GM19395 (cell line): ENCODE results near the gene TMEM150B.

ENCODE experiments used
- ATAC-seq: cut with Tn5 transposase; IDR thresholded peaks from one replicate; pipeline ENCODE4 v1.9.1; 2021; ENCODE audit warnings: mild to moderate bottlenecking, moderate library complexity; ENCODE audit not compliant: unreplicated experiment

The TMEM150B gene, protein sequence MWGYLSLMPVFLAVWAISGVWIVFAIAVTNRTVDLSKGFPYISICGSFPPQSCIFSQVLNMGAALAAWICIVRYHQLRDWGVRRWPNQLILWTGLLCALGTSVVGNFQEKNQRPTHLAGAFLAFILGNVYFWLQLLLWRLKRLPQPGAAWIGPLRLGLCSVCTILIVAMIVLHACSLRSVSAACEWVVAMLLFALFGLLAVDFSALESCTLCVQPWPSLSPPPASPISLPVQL

DNA sequence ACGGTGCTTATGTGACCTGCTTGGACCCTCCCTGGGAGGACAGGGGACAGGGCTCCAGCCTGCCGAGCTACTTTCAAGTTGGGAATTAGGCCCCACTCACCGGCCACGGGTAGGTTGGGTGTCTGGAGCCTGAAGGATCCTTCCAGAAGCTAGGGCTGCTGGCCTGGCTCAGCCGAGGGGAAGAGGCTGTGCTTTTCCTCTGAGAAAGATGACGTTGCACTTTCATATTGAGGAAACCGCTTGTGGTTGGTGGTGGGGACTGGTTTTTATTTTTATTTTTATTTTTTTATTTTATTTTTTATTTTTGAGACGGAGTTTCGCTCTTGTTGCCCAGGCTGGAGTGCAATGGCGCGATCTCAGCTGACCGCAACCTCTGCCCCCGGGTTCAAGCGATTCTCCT, at the start of gene TMEM150B:
TMEM150B (minus strand) TSS at position 170 of the 400 bp plus-strand sequence. CDS start 4,305 bp downstream, outside the sequence.
- no peak for ATAC-seq

DNA sequence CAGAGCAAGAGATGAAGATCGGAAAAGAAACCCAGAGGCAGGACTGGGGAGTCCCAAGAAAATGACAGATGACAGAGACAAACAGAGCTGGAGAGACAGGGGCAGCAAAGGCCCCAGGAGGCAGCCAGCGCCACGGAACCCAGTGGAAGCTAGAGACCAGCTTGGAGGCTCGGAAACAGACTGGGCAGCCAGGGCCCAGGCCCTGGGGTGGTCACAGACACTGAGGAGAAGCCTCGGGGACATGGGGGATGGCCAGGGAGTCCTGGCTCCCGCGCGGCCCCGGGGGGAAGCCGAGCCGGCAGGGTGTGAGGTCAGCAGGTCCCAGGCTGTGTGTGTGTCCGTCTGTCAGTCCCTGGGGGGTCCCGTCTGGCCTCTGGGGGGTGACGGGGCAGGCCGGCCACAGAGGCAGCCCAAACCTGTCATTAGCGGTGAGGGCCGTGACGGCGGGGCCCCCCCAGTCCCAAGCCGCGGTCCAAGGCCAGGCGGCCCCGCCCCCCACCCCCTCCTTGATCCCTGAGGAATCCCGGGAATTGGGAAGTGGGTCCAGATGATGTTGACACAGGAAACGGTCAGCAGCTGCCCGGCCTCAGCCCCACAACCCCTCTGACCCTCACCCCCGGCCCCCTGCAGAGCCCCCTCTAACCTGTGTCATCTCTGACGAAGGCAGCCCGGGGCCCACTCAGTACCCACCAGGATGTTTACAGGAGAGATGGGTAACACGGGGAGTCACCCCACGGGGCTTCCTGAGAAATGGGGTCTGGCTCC, 49.0 kb upstream of the TMEM150B start:
- ATAC-seq = no peak

DNA sequence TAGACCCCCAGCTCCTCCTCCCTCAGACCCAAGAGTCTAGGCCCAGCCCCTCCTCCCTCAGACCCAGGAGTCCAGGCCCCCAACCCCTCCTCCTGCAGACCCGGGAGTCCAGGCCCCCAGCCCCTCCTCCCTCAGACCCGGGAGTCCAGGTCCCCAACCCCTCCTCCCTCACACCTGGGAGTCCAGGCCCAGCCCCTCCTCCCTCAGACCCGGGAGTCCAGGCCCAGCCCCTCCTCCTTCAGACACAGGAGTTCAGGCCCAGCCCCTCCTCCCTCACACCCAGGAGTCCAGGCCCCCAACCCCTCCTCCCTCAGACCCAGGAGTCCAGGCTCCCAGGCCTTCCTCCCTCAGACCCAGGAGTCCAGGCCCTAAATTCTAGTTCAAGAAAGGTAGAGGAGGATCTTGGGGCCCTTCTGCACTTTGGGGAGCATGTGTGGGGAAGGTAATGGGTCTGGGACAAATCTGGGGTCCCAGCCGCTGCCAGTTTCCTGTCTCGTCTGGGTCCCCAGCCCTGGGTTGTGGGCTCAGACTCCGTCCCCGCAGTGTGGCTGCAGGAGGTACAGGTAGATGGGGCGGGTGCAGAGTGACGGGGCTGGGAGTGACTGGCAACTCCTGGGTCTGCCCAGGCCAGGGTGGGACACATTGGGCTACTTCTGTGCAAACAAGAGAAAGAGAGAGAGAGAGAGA, 48.3 kb upstream of the TMEM150B start:
- no peak for ATAC-seq

DNA sequence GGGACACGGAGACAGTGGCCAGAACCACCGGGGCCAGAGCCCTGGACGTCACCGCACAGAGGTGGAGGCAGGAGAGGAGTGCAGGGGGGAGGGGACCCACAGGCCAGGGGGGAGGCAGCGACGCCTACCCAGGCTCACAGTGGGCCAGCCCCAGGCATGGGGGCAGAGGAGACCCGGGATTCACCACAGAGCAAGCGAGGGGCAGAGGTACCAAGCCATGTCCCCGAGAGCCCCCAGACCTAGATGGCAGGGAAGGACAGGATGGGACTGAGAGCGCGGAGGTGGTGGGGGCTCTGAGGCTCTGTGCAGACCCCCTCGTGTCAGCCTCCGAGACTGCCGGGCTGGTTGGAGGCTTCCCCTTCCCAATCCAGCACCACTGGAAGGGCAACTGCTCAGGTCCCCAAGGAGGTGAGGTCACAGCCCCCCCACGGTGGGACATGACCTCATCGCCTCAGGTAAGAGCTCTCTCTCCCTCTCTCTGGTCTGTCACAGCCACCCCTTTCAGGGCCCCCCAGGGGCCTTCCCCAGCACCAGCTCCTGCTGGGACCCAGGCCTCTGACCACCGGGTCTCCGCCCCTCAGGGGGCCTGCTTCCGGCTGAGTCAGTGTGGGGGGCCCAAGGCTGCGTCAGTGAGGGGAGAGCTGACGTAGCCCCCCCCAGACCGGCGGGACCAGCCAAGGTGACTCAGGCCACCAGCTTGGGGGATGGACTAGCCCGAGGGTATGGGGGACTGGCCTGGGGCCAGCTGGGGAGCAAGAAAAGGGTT, 47.4 kb upstream of the TMEM150B start:
- no peak for ATAC-seq

DNA sequence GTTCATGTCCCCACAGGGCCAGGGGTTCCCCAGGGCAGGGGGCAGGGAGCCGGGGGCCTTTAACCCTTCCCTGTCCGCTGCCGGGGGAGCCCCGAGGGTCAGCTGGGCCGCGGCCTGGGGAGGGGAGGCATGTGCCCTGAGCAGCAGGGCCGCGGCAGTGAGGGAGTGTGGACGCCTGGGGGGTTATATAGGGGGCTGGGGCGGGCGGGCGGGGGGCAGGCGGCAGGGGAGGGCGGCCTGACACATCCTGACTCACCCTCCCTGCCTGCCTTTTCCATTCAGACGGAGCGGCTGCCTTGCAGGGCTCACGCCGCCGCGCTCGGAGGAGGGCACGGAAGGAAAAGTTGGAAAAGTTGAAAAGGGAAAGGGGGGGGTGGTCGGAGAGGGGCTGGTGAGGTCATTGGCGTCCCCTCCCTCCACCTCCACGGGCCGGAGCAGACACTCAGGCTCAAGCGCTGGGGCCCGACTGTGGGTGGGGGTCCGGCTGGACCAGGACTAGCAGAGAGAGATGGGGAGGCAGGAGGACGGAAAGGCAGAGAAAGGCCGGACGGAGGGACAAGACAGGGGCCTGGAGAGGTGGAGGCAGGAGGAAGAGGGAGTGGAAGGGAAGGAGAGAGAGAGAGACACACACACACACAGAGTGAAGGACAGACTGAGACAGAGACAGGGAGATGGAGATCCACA, 45.3 kb upstream of the TMEM150B start, which contains the start of gene IL11:
IL11 (minus strand) TSS at position 159 of the 684 bp plus-strand sequence; CDS start at position 6, 153 bp downstream.
- ATAC-seq = no peak

DNA sequence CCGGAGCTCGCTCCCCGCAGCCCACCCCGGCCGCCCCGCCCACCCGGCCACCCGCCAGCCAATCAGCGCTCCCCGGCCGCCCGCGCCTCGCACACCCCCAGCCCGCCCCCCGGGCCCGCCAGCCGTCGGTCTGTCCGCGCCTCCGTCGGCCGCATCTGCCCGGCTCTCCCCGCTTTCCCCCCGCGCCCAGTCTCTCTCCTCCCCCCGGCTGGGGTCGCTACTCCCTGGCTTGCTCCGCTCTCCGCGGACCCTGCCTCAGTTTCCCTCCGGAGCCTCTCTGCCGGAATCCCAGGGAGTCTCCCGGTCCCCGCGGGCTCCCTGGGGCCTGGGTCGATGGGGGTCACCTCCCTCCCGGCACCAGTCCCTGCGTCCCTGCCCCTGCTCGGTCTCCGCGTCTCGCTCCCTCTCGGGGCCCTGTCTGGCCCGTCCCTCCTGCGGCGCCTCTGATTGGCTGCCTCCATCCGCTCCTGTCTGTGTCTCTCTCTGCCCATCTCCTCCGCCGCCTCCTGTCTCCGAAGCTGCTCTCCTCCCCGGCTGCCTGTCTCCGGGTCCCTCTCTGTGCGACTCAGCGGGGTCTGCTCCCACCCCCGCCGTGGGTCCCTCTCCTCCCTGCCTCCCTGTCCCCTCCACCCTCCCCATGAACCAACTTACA, 44.6 kb upstream of the TMEM150B start:
- no peak for ATAC-seq

DNA sequence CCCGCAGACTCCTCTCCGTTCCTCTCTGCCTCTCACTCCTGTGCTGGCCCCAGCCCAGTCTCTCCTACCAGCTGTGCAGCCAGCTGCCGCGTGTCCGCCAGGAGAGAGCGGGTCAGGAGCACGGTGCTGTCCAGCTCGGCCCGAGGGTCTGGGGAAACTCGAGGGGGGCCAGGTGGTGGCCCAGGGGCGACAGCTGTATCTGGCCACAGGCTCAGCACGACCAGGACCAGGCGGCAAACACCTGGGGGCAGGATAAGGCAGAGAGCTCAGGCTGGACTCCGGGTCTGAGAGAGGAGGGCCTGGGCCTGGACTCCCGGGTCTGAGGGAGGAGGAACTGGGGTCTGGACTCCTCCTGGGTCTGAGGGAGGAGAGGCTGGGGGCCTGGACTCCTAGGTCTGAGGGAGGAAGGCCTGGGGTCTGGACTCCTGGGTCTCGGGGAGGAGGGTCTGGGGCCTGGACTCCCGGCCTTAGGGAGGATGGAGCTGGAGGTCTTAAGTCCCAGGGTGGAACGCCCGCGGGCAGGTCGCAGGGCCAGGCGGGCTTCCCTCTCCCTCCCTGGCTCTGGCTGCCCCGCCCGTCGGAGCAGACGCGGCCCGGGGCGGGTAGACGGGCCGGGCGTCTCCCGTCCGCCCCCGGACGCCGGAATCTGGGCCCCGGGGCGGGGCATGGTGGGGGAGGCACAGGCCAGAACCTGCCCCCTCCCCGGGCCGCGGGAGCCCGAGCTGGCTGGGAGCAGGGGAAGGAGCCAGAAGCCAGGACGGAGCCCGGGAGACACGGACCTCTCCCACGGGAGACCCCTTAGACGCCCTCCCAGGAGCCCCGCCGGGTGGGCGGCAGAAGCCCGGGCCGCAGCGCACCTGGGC, 43.8 kb upstream of the TMEM150B start:
- no peak for ATAC-seq

DNA sequence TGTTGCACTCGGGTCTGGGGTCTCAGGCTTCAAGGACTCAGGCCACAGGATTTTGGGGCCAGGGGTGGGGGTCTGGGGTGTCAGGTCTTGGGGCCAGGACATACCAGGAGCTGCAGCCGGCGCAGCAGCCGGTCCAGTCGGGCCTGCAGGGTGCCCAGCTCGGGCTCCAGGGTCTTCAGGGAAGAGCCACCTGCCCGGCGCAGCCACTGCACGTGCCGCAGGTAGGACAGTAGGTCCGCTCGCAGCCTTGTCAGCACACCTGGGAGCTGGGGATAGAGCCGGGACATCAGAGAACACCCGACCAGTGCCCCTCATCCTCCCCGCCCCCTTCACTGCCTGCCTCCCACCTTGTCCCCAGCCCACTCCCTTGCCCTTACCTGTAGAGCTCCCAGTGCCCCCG, 43.0 kb upstream of the TMEM150B start:
- no peak for ATAC-seq

DNA sequence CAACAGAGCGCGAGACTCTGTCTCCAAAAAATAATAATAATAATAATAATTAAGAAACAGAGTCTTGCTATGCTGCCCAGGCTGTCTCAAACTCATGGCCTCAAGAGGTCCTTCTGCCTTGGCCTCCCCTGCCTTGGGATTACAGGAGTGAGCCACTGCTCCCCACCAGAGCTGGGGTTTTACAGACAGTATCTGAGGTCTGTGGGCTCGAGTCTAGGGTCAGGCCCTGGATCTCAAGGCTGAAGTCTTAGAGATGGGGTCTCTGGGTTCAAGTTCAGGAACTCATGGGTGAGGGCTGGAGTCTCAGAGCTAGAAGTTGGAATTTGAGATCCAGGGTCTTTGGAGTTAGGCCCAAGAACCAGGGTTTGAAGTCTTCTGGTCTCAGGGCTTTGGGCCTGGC, 41.6 kb upstream of the TMEM150B start:
- ATAC-seq = no peak

DNA sequence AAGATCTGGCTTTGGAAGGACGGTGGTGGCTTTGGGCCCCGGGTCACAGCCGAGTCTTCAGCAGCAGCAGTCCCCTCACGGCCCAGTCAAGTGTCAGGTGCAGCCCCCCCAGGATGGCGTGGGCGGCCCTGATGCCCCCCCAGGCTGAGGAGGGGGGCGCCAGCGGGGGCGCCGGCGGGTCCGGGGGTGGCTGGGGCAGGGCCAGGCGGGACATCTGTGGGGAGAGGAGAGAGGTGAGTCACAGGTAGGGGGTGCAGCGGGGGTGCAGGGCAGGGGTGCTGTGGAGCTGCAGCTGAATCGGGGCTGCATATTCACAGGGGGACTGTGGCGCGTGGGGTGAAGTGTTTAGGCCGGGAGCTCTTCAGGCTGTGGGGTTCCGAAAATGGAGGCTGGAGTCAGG, 40.8 kb upstream of the TMEM150B start:
- ATAC-seq = no peak

DNA sequence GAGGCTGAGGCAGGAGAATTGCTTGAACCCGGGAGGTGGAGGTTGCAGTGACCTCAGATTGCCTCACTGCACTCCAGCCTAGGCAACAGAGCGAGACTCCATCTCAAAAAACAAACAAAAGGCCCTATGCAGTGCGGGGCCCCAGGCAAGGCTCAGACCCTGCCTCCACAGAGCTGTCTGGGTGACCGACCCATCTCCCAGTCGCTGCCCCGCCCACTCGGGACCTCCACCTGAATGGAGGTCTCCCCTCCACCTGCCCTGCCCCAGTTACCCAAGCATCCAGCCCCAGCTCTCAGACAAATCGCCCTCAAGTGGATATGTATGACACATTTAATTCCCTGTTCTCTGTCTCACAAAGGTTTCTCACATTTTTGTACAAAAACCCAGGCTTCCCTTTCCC, 40.1 kb upstream of the TMEM150B start:
- ATAC-seq = no peak

DNA sequence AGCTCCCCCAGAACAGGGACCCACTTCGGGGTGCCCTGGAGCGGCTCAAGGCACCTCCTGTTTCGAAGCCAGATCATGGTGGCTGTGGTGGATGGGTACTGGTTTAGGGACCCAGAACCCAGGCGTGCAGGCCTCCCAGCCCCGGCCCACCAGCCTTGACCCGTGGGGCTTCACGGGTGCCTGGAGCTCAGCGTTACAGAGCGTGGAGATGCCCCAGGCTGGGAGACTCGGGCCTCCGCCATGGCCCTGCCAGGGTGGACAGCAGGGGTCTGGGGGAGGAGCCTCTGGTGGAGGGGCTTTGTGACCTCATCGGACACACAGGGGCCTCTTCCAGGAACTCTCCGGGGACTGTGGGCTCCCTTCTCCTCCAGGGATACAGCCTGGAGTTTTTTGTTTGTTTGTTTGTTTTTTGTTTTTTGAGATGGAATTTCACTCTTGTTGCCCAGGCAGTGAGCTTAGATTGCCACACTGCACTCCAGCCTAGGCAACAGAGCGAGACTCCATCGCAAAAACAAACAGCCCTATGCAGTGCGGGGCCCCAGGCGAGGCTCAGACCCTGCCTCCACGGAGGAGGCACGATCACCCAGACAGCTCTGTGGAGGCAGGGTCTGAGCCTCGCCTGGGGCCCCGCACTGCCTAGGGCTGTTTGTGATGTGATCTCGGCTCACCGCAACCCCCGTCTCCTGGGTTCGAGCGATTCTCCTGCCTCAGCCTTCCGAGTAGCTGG, 38.0 kb upstream of the TMEM150B start, which contains the start of gene GARIN5B:
GARIN5B (minus strand) TSS at position 271 of the 727 bp plus-strand sequence; CDS start at position 77, 194 bp downstream.
- no peak for ATAC-seq

DNA sequence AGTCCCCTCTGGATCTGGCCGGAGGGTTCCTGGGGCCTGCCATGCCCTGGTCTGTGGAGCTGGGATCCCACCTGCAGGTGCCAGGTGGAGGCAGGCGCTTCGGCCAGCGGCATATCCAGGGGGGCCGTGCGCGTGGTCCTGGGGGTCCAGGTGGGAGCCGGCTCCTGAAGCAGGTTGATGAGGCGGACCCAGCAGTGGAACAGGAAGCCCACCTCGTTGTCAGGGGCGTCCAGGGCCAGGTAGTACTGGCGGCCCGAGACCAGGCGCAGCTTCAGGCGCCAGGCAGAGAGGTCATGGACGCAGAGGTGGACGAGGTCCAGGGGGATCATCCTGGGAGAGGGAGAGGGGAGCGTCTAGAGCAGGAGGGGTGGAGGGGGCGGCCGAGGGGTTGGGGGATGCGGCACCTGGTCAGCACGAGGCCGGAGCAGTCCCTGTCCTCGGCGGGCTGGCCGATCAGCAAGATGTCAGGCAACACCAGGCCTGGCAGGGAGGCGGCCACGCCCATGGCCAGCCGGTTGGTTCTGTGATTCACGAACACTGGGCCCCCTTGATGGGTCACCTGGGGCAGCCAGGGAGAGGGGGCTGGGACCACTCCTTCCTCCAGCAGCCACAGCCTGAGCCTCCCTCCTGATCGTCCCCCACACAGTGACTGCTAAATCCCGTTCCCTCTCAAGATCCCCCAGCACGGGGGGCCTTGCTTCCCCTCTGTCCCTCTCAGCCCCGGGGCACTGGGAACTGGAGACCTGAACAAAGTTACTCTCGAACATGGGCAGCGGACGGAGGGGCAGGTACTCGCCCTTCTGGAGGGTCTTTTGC, 37.2 kb upstream of the TMEM150B start:
- no peak for ATAC-seq

DNA sequence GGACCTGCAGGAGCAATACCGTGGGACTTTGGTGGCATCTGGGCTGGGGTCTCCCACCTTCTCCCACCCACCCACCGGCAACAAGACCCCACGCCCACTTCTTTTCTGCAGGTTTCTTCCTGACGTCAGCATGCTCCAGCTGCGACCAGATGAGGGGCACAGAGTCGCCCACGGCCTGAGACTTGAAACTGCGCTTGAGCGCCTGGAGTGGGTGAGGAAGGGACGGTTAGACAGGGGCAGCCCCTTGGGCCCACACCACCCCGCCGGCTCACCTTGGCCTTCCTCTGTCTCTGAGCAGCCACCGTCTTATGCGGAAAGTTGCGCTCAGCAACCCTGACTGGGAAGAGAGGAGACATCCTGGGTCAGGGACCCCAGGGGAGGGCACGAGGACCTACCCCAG, 35.8 kb upstream of the TMEM150B start:
- no peak for ATAC-seq

DNA sequence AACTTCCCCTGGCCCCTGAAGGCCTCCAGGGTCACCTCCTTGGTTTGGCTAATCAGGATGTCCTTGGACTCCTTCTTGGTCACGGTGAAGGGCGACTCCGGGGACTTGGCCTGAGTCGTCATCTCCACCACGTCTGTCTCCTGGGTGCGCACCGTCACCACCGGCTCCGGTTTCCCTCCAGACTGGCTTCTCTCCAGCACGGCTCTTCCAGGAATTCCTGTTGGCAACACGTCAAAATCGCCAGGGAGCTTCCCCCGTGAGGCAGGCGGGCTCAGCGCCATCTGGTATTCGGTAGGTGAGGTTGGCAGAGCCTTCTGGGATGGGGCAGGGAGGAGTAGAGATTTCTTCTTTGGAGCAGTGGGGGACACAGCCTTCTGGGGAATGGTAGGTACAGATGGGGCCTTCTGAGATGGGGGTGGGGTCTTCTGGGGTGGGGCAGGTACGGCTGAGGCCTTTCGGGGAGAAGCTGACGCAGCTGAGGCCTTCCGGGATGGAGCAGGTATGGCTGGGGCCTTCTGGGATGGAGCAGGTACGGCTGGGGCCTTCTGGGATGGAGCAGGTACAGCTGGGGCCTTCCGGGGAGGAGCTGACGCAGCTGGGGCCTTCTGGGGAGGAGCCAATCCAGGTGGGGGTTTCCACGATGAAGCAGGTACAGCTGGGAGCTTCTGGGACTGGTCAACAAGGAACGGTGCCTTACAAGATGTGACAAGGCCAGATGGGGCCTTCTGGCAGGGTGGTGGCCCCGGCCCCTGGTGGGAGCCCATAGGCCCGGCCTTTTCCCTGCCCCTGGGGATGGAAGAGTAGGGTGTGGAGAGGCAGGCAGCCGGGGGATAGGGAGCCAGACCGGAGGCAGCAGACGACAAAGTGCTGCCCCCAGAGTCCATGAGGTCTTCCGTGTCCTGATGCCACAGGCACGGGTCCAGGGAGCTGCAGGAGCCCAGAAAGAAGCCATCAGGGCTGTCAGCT, 34.1 kb upstream of the TMEM150B start:
- ATAC-seq = no peak

DNA sequence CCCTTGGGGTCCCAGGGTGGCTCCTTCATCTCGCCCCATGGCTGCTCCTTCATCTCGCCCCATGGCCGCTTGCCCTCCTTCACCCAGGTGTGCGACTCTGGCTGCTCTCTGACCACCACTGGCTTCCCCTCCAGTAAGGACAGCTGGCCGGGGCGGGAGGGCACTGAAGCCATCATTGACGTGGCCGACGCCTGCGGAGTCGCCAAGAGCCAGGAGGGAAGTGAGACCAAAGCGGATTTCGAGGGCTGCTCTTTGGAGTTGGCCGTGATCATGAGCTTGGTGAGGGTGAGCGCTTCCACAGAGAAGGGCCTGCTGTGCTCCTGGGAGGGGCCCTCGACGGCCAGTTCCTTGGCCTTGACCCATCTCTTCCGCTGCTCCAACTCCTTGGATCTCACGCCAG, 33.4 kb upstream of the TMEM150B start:
- no peak for ATAC-seq
